SU-DHL-6 (cell line): ENCODE results near the gene SNX9.

Experiments used
- CTCF ChIP-seq: fragments of 200-600 bp; sonication (generic); IDR thresholded peaks from one replicate; pipeline ENCODE4 v1.5.1; 2017; ENCODE audit warnings: antibody characterized with exemption, mild to moderate bottlenecking, low read length, moderate library complexity; ENCODE audit not compliant: insufficient read depth, poor library complexity, severe bottlenecking
- EZH2phosphoT487 ChIP-seq: fragments of 200-600 bp; sonication (generic), shearing (Covaris generic); conservative IDR thresholded peaks from 2 replicates; pipeline ENCODE4 v1.6.1; 2018; ENCODE audit warnings: mild to moderate bottlenecking, antibody characterized with exemption, low read length, moderate library complexity, mixed read lengths

GRCh38 chr6:157811476-157812173 is 11.4 kb upstream of the SNX9 start:
- TF ChIP-seq CTCF (no peak), EZH2phosphoT487 (no peak)
